ENCODE measurements around the gene UPK3A. TPM values are rescaled to one million over a fixed set of nuclear protein-coding genes. Genes with fewer than 3 reads are reported as not detected.

UPK3A gene
- total RNA-seq, 6 experiments from 2014 or later, result not detected

- ATAC-seq (no peak), DNase-seq (no peak)
- intact Hi-C loops (cut with DNase I), result no loop called here
- H3K27me3 ChIP-seq, result no peaks in the 10 kb centered on the region
- H3K4me1 ChIP-seq, result peaks cover 0 to 28% (median 7%) of the 10 kb centered on the region in 4 donors
- no peaks in the 10 kb centered on the region for H3K36me3 ChIP-seq
- no peak overlapping the region for H3K4me3 ChIP-seq
- 82% methylated on average over 14 of the region's 18 CpGs for WGBS (ENCODE audit: insufficient coverage, low coverage, low lambda C conversion rate, missing lambda C conversion rate)
- no peaks in the 10 kb centered on the region for H3K9me3 ChIP-seq
- H3K27ac ChIP-seq, result no peak overlapping the region
- TF ChIP-seq CTCF (IDR thresholded peaks at IDR 0.05) (no peak), POLR2A (IDR thresholded peaks at IDR 0.05) (no peak)
Observed at GRCh38 chr22:45238076-45238956, 46.4 kb upstream of the UPK3A start.

GRCh38 chr22:45238957-45239680, 45.6 kb upstream of the UPK3A start:
- peaks cover 0 to 28% (median 7%) of the 10 kb centered on the region in 4 donors for H3K4me1 ChIP-seq
- H3K27ac ChIP-seq, result no peak overlapping the region
- no peaks in the 10 kb centered on the region for H3K36me3 ChIP-seq
- H3K4me3 ChIP-seq, result peak overlapping the region in 2 of 3 donors; percentile 64 to 66
- ATAC-seq, result no peak
- 52% methylated on average over 3 of the region's 6 CpGs for WGBS (ENCODE audit: insufficient coverage, low coverage, low lambda C conversion rate, missing lambda C conversion rate)
- TF ChIP-seq POLR2A (IDR thresholded peaks at IDR 0.05) (no peak), CTCF (IDR thresholded peaks at IDR 0.05) (no peak)
- no peak for DNase-seq
- H3K9me3 ChIP-seq, result no peaks in the 10 kb centered on the region
- no peaks in the 10 kb centered on the region for H3K27me3 ChIP-seq
- intact Hi-C loops (cut with DNase I), result no loop called here

GRCh38 chr22:45239681-45240051, 45.1 kb upstream of the UPK3A start:
- no peak for TF ChIP-seq POLR2A (IDR thresholded peaks at IDR 0.05)
- no peak for TF ChIP-seq CTCF (IDR thresholded peaks at IDR 0.05)
- no peaks in the 10 kb centered on the region for H3K36me3 ChIP-seq
- no peaks in the 10 kb centered on the region for H3K9me3 ChIP-seq
- no peaks in the 10 kb centered on the region for H3K27me3 ChIP-seq
- 76% methylated on average over 3 of the region's 8 CpGs for WGBS (ENCODE audit: insufficient coverage, low coverage, low lambda C conversion rate, missing lambda C conversion rate)
- H3K4me1 ChIP-seq, result peaks cover 0 to 33% (median 7%) of the 10 kb centered on the region in 4 donors
- intact Hi-C loops (cut with DNase I), result no loop called here
- DNase-seq (no peak), ATAC-seq (no peak)
- peak overlapping the region in 1 of 3 donors; percentile 43 for H3K27ac ChIP-seq
- H3K4me3 ChIP-seq, result peak overlapping the region; percentile 56 to 66 (median 64)

- intact Hi-C loops (cut with DNase I), result no loop called here
- Histone ChIP-seq H3K4me1 (peaks cover 0 to 39% (median 9%) of the 10 kb centered on the region in 4 donors), H3K27ac (peak overlapping the region in 1 of 3 donors; percentile 43), H3K9me3 (no peaks in the 10 kb centered on the region), H3K27me3 (no peaks in the 10 kb centered on the region), H3K36me3 (no peaks in the 10 kb centered on the region), H3K4me3 (peak overlapping the region; percentile 56 to 66 (median 64))
- peak in 1 of 3 donors; percentile 42 for DNase-seq
- peak in 1 of 4 donors; percentile 4 for ATAC-seq
- no peak for TF ChIP-seq POLR2A (IDR thresholded peaks at IDR 0.05)
- no peak for TF ChIP-seq CTCF (IDR thresholded peaks at IDR 0.05)
- 2% methylated on average over 18 of the region's 73 CpGs for WGBS (ENCODE audit: insufficient coverage, low coverage, low lambda C conversion rate, missing lambda C conversion rate)
Observed at GRCh38 chr22:45240104-45240809, 44.5 kb upstream of the UPK3A start.
